Measurements from ENCODE around the gene ARRDC1.
"Not testable (repeated sequence)": the region's sequence is repeated elsewhere in the genome, so short reads cannot be mapped to it uniquely, and the experiment has no call there.

ARRDC1 gene

DNA sequence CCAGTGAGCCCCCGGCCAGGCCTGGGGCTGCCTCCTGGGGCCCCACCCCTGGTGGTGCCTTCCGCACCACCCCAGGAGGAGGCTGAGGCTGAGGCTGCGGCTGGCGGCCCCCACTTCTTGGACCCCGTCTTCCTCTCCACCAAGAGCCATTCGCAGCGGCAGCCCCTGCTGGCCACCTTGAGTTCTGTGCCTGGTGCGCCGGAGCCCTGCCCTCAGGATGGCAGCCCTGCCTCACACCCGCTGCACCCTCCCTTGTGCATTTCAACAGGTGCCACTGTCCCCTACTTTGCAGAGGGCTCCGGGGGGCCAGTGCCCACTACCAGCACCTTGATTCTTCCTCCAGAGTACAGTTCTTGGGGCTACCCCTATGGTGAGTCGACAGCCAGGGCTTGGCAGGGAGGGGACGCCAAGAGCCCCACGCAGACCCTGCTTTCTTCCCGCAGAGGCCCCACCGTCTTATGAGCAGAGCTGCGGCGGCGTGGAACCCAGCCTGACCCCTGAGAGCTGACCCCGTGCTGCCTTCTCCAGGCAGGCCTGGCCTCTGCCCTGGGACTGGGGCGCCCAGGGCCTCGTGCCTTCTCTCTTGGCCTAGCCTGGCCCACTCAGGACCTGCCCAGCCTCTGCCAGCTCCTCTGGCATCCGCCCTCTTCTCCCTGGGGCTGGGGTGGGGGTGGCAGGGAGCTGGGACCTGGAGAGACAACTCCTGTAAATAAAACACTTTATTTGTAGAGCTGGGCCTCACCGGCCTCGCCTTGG is 9.3 kb downstream of the ARRDC1 start:
- no peak for DNase-seq

DNA sequence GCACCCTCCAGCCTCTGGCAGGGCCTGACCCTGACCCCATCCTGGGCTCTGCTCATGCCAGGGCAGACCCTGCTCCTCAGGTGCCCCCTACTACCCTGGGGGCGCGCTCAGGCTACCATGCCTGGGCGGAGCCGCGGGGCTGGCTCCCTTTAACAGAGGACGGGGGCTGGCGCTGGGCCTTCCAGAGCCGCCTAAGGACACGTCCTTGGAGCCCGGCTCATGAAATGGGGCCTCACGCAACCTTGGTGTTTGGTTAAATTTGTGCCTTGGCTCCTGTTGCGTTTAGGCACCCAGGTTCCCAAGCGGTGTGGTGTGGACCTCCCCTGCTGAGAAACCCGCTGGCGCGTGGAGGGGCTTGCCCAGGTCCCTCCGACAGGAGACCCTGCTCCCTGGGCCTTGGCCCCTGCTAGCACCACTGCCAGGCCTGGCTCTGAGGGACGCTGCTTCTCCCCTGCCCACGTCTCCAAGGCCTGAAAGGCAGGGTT is 9.9 kb downstream of the ARRDC1 start:
- no peak for DNase-seq

DNA sequence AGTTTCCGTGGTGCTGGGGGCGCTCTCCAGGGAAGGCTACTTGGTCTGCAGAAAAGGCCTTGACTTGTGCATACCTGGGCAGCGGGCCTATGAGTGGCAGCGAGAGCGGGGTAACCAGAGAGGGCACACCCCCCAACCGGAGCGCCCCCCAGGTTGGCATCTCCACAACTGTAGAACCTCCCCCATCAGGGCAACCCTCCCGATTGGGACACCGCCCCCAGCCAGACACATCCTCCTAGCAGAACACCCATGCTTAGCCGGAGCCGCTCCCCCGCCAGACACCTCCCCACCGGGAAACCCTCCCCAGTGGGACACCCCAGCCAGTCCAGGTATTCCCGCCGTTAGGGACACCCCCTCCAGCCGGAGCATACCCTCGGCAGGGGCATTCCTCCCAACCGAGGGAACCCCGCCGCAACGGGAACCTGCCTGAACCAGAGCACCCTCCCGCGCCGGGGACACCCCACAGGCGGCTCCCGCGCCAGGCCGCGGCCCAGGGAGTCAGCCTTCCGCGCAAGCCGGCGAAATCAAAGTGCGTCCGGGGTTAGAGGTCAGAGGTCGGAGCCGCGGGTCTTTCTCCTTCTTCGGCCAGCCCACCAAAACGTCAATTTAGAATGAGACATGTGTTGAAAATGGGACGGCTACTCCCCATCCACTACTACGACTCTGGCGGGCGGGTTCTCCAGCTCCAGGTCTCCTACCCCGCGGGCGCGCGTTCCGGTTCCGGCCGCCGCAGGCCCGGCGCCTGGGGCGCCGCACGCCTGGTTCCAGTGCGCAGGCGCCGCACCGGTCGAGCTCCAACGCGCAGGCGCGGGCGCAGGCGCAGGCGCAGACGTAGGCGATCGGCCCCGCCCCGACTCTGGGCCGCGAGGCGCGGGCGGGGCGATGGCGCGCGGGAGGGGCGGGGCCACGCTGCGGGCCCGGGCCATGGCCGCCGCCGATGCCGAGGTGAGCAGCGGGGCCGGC is 12.9 kb downstream of the ARRDC1 start, which contains the start of gene EHMT1:
EHMT1 (plus strand) TSS at position 901 of the 963 bp plus-strand sequence; CDS start at position 925, 24 bp downstream.
- DNase-seq, result peak; percentile 80

DNA sequence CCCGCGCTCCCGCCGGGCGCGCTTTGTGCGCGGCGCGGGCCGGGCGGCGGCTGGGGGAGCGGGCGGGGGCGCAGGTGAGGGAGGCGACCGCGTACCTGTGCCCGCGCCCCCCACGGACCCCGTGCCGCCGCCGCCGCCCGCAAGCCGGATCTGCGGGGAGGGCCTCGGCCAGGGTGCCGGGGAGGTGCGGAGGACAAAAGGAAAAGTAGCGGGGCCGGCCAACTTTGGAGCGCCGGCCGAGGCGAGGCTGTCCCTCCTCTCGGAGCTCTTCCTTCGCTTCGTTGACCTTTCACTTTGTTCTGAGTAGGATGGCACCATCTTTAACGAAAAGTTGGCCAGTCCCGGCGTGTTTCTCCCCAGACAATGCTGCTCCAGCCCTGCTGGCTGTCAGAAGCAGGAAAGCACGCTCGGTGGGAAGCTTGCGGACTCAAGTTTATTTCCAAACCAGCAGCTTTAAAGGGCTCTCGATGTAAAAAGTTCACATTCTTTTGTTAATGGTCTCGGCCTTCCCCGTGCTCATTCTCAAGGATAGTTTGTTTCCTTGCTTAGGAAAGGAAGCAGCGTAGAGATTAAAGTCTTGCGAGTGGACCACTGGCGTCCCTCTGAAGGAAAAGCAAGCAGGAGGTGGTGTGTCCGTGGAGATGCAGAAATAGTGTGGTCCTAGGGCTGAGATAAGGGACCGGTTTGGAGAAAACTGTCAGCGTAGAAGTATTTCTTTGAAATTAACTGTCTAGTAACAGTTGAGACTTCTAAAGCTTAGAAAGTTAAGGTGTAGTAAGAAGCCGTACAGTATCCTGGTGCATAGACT is 14.0 kb downstream of the ARRDC1 start:
- no peak for DNase-seq

DNA sequence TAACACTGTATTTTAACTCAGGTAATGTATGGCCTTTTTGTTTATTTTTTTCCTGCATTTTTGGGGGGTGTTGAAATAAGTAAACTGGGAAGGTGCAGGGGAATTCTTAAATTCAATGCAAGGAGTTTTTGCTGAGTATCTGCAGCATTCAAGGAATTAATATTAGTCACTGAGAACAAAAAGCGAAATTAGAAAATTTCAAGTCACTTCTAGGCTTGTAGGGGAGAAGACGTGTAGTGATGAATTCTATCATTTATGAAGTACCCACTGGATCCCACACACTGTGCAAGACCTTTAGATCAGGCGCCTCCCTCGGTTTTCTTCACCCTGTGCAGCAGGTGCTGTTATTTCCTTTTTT is 14.5 kb downstream of the ARRDC1 start:
- no peak for DNase-seq

DNA sequence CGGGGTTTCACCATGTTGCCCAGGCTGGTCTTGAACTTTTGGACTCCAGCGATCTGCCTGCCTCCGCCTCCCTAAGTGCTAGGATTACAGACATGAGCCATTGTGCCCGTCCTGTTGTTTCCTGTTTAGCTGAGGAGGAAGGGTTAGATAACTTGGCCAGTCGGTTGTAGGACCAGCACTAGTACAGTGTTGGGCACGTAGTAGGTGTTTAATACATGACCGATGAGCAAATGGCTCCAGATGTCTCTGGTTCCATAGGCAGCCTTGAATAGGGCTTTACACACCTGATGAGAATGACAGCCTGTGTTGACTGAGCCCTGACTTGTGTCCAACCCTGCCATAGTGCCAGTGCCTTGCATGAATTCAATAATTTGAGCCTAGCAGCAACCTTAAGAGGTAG is 15.1 kb downstream of the ARRDC1 start:
- DNase-seq, result no peak

DNA sequence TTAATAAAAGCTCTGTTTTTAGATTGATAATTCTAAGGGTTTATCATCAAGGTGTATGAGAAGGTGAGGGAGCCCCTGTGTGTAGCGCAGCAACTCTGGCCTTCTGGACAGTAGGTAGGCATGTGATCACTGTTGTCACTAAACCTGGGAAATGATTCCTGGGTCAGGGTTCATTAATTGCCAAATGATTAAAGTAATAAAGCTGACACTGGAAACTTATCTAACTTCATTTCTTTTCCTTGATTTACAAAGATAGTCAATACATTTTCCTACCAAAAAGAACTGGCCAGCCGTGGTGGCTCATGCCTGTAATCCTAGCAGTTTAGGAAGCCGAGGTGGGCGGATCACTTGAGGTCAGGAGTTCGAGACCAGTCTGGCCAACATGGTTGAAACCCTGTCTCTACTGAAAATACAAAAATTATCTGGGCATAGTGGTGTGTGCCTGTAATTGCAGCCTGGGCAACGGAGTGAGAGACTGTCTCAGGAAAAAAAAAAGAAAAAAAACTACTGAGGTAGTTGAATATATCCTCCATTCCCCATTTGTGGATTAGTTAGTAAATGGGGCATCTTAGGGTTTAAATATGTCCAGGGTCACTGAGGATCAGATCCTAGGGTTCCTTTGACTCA is 15.8 kb downstream of the ARRDC1 start:
- DNase-seq, result no peak

DNA sequence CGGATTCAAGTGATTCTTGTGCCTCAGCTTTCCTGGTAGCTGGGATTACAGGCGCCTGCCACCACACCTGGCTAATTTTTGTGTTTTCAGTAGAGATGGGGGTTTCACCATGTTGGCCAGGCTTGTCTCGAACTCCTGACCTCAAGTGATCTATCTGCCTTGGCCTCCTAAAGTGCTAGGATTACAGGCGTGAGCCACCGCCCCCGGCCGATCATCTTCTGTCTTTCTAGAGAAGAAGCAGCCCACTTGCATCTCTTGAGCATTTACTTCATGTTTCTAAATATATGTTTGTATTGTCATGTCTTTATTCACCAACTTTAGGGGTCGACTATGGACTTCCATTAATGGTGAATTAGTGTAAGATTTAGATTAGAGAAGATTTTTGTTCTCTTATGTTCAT is 16.7 kb downstream of the ARRDC1 start:
- DNase-seq, result not testable (repeated sequence)

DNA sequence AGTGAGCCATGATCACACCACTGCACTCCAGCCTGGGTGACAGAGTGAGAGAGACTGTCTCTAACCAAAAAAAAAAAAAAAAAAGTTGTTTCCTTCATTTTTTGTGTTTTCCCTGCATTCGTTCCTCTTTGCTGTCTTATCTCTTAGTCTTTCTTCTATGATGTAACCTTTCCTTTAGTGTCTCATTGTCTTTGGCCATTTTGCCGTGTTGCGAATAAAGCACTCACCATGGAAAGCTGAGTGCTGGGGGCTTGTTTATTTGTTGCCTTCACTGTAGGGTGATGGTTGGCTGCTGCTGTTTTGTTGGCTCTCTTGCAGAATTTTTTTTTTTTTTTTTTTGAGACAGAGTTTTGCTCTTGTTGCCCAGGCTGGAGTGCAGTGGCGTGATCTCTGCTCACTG is 21.0 kb downstream of the ARRDC1 start:
- DNase-seq, result no peak

DNA sequence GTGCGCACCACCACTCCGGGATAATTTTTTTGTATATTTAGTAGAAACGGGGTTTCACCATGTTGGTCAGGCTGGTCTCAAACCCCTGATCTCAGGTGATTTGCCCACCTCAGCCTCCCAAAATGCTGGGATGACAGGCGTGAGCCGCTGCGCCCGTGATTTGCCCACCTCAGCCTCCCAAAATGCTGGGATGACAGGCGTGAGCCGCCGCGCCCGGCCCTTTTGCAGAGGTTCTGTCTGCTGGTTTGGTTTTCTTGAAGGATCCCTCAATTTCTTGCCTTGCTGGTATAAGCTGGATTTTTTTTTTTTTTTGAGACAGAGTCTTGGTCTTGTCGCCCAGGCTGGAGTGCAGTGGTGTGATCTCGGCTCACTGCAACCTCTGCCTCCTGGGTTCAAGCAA is 21.9 kb downstream of the ARRDC1 start:
- DNase-seq, result not testable (repeated sequence)

DNA sequence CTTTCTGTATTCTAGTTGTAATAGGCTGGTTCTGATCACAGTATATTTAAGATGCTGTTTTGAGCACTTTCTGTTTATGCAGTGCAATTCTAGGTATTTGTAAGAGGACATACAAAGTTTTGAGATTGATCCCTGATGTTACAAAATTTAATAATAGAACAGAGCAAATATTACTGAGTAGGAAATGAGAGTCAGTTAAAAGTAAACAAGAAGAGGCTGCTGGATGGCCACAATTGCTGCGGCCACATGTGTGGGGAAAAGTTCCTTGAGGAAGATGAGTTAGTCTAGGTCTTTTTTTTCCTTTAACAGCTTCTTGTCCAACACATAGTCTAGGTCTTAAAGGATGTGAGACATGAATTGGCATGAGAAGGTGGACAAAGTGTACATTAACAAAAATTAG is 24.6 kb downstream of the ARRDC1 start:
- no peak for DNase-seq

DNA sequence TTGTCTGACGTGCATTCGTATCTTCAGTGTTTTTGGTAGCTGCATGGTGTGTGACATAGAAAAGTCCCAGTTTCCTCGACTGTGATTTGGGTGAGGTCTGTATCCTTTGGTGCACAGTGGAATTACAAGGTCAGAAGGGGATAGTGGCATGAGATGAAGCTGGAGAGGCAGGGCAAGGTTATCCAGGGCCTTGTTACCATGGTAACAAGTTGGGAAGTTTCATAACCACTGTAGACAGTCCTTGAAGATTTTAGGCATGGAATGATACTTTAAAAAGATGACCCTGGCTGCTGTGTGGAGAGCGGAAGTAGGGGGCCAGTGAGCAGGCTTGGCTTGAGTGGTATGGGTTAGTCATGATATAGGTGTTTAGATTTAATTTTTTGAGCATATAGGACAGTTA is 25.2 kb downstream of the ARRDC1 start:
- DNase-seq, result no peak

DNA sequence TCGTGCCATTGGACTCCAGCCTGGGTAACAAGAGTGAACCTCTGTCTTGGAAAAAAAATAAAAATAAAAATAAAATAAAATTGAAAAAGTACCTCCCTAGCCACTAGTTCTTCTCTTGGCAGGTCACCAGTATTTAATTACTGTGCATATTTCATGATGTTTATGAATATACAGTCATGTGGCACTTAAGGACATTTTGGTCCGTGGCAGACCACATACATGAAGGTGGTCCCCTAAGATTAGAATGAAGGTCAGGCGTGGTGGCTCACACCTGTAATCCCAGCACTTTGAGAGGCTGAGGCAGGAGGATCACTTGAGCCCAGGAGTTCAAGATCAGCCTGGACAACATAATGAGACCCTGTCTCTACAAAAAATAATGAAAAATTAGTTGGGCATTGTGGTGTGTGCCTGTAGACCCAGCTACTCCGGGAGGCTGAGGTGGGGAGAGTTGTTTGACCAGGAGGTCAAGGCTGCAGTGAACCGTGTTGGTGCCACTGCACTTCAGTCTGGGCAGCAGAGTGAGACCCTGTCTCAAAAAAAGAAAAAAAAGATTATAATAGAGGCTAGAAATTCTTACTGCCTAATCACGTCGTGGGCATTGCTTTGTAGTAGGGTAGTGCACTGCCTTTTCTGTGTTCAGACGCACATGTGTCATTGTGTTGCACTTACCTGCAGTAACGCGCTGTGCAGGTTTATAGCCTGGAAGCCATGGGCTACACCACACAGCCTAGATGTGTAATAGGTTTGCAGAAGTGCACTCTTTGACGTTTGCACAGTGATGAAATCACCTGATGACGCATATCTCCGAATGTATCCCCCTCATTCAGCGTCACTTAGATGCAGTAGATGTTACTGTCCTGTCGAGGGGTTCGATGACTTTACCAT is 26.1 kb downstream of the ARRDC1 start:
- no peak for DNase-seq

DNA sequence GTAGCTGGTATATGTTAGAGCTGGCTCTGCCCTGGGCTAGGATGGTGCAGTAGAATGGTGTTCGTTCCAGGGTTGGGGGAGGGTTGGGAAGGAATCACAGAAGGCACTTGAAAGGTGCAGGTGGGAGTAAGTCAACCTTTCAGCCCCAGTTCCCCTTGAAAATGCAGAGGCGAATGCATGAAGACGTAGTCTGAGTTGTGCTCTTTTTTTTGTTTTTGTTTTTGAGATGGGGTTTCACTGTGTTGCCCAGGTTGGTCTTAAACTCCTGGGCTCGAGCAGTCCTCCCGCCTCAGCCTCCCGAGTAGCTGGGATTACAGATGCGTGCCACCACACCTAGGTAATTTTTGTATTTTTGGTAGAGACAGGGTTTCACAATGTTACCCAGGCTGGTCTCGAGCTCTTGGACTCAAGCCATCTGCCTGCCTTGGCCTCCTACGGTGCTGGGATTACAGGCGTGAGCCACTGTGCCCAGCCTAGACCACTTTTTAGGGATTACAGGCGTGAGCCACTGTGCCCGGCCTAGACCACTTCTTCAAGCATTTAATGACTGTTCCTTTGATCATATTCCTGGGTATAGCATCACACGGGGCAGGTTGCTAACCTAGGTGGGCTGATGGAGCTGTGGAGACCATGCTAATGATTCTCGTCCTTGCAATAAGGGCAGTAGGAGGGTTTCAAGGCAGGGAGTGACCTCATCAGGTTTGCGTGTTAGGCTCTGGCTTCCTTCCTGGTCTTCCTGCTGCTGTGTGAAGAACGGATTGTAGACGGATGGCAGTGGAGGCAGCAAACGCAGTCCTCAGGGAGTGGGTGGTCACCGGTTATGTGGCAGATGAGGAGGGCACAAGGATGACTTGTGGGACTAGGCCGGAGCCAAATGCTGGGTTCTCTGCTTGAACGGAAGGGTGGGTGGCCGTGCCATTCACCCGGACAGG is 27.0 kb downstream of the ARRDC1 start:
- no peak for DNase-seq

DNA sequence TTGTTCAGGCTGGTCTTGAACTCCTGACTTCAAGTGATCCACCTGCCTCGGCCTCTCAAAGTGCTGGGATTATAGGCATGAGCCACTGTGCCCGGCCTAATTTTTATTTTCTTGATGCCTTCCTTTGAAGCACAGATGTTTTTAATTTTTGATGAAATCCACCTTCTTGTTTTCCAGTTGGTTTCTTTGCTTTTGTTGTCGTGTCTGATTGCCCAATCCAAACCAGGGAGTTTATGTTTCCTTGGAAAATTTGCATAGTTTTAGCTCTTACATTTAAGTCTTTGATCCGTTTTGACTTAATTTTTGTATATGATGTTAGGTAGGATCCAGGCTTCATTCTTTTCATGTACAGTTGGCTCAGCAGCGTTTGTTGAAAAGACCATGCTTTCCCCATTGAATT is 28.5 kb downstream of the ARRDC1 start:
- no peak for DNase-seq

DNA sequence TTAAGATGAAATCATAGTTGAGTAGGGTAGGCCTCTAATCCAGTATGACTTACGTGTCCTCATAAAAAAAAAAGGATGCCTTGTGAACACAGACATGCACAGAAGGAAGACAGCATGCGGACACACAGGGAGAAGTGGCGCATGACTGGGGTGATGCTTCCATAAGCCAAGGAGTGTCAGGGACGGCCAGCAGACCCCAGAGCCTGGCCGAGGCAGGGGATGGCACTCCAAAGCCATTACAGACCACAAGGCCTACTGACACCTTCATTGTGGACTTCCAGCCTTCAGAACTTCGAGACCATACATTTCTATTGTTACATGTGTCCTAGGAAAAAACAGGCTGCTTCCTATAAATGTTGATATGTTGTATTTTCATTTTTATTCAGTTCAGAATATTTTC is 33.2 kb downstream of the ARRDC1 start:
- DNase-seq, result no peak

DNA sequence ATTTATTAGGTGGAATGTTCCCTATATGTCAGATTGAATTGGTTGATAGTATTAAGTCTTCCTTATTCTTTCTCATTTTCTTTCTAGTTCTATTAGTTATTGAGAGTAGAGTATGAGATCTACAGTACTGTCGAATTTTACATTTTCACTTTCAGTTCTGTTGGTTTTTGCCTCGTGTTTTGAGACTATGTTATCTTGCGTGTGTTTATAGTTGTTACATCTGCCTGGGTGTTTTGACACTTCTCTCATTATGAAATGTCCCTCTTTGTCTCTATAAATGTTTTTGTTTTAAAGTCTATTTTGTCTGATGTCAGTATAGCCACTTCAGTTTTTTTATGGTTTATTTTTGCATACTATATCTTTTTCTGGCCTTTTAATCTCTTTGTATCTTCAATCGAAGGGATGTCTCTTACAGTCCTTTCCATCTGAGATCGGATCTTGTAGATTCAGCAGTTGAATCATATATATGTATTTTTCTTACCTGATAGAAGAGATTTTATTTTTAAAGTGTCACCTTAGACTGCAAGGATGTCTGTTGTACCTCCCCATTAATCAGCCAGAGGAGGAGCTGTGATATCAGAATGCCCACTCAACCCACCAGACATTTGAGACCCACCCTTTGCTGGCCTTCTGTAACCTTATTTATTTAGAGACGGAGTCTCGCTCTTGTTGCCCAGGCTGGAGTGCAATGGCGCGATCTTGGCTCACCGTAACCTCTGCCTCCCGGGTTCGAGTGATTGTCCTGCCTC is 34.0 kb downstream of the ARRDC1 start:
- DNase-seq, result no peak

DNA sequence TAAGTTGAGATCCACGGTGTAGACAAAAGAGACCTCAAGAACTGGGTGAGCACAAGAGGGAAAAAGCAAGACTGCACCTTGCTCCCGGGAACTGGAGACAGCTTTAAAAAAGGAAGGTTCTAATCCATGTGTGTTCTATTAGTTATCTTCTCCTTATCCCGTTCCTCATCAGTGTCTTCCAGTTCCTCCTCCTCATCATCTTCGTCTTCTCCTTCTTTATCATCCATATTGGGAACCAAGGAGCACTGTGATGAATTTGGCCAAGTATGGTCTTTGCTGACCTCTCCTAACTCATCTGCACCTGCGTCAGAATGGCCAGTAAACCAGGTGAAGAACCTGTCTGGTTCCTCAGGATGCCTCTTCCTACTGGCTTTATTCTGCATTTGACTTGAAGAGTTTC is 35.4 kb downstream of the ARRDC1 start:
- no peak for DNase-seq

DNA sequence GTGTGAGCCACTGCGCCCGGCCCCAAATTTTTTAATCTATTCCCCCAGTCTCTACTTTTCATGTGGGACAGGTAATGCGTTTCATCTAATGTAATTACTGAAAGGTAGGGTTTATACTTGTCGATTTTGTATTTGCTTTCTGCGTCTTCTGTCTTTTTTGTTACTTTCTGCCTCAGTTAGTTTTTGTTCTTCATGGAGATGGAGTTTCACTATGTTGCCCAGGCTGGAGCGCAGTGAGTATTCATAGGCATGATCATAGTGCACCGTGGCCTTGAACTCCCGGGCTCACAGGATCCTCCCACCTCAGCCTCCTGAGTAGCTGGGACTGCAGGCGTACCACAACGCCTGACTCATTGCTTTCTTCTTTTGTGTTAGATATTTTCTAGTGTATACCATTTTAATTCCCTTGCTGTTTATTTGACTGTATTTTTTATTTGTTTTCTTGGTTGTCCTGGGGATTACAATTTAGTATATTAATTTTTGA is 36.7 kb downstream of the ARRDC1 start:
- DNase-seq, result no peak
